B cell (primary cell): ENCODE results near the gene QSER1. TPM values are rescaled to one million over a fixed set of nuclear protein-coding genes. Genes with fewer than 3 reads are reported as not detected.

Experiments
- ATAC-seq: fragments of 200-7000 bp; cut with Tn5 transposase; one replicate; pipeline ENCODE4 v1.10.0; 2021; ENCODE audit warnings: low read depth, mild to moderate bottlenecking, moderate number of reproducible peaks, moderate library complexity
- CTCF ChIA-PET: fragments of 350-600 bp; sonication (Branson Sonifier 250); formaldehyde crosslinking; loops from one replicate; lab custom pipeline; 2021; ENCODE audit warnings: antibody characterized with exemption, inconsistent platforms; lab: Charles Lee
- POLR2A ChIA-PET: fragments of 350-600 bp; sonication (Branson Sonifier 250); formaldehyde crosslinking; loops from one replicate; lab custom pipeline; 2021; ENCODE audit warnings: antibody characterized with exemption; lab: Charles Lee
- DNase-seq: peaks from one replicate; pipeline ENCODE4 v3.0.0; 2013
- H2AFZ ChIP-seq: 2 replicates; pipeline ENCODE4 v1.6.1; 2012; ENCODE audit warnings: mild to moderate bottlenecking, low read depth, low read length; ENCODE audit not compliant: insufficient read depth, poor library complexity, severe bottlenecking
- H3K27ac ChIP-seq, 2 donors: 1 replicate in 1 of 2; 2 replicates in 1 of 2; pipeline ENCODE4 v1.5.1; 2012 to 2013; ENCODE audit warnings: low read length in 2 of 2, mild to moderate bottlenecking in 2 of 2, moderate library complexity in 1 of 2
- H3K27me3 ChIP-seq, 4 experiments: fragments of 200-600 bp in 1 of 4; sonication (generic) in 1 of 4; replicated peaks in 1 of 4; 1 replicate in 2 of 4; 2 replicates in 2 of 4; pipeline versions ENCODE4 v1.6.1 to v1.7.0; 2013 to 2016; ENCODE audit warnings: low read length in 3 of 4, mild to moderate bottlenecking in 2 of 4, mixed read lengths in 1 of 4, moderate library complexity in 1 of 4; ENCODE audit not compliant: insufficient read depth in 4 of 4, control insufficient read depth in 3 of 4; ENCODE audit errors: control extremely low read depth in 1 of 4
- H3K36me3 ChIP-seq, 2 experiments: replicated peaks in 1 of 2; 1 replicate in 1 of 2; 2 replicates in 1 of 2; pipeline versions ENCODE4 v1.6.1 to v1.7.1; 2013; ENCODE audit warnings: low read length in 1 of 2; ENCODE audit not compliant: insufficient read depth in 2 of 2, control insufficient read depth in 1 of 2; ENCODE audit errors: control extremely low read depth in 1 of 2, extremely low read depth in 1 of 2
- H3K4me1 ChIP-seq, 2 donors: fragments of 200-600 bp in 1 of 2; sonication (generic) in 1 of 2; 1 replicate in 1 of 2; 2 replicates in 1 of 2; pipeline versions ENCODE4 v1.5.1 to v1.6.1; 2013 to 2017; ENCODE audit warnings: low read length in 2 of 2; ENCODE audit not compliant: control insufficient read depth in 2 of 2, insufficient read depth in 2 of 2
- H3K4me2 ChIP-seq: replicated peaks from 2 replicates; pipeline ENCODE3; 2012; ENCODE audit warnings: mild to moderate bottlenecking, low read depth, low read length; ENCODE audit not compliant: poor library complexity, severe bottlenecking
- H3K4me3 ChIP-seq, 5 experiments: fragments of 200-600 bp in 1 of 5; sonication (generic) in 1 of 5; 1 replicate in 3 of 5; 2 replicates in 2 of 5; pipeline versions ENCODE4 v1.5.1 to v1.7.0; 2011 to 2016; ENCODE audit warnings: low read length in 4 of 5, mild to moderate bottlenecking in 4 of 5, low read depth in 2 of 5, control low read depth in 1 of 5, moderate library complexity in 1 of 5; ENCODE audit not compliant: insufficient read depth in 1 of 5; ENCODE audit errors: control extremely low read depth in 1 of 5, extremely low read depth in 1 of 5
- H3K79me2 ChIP-seq: fragments of 200-600 bp; sonication (generic); one replicate; pipeline ENCODE4 v1.6.0; 2016; ENCODE audit warnings: low read length; ENCODE audit not compliant: control insufficient read depth, insufficient read depth
- H3K9ac ChIP-seq: fragments of 200-600 bp; sonication (generic); 2 replicates; pipeline ENCODE4 v1.6.1; 2017; ENCODE audit warnings: mild to moderate bottlenecking, low read length, moderate library complexity
- H3K9me3 ChIP-seq, 3 donors: one replicate each; pipeline versions ENCODE4 v1.6.1 to v1.7.1; 2013; ENCODE audit warnings: low read length in 2 of 3; ENCODE audit not compliant: control insufficient read depth in 2 of 3, insufficient read depth in 1 of 3; ENCODE audit errors: control extremely low read depth in 1 of 3
- H4K20me1 ChIP-seq: 2 replicates; pipeline ENCODE4 v1.6.0; 2012; ENCODE audit warnings: mild to moderate bottlenecking, low read length; ENCODE audit not compliant: insufficient read depth, control insufficient read depth, poor library complexity, severe bottlenecking
- H3K27ac Mint-ChIP-seq: one replicate; pipeline ENCODE4 v1.8.0; 2021; ENCODE audit warnings: mixed read lengths
- H3K27me3 Mint-ChIP-seq: one replicate; pipeline ENCODE4 v1.8.0; 2021; ENCODE audit warnings: mixed read lengths
- H3K4me1 Mint-ChIP-seq: one replicate; pipeline ENCODE4 v1.8.0; 2021; ENCODE audit warnings: mixed read lengths
- H3K4me3 Mint-ChIP-seq: one replicate; pipeline ENCODE4 v1.8.0; 2021; ENCODE audit warnings: mixed read lengths
- H3K9me3 Mint-ChIP-seq: one replicate; pipeline ENCODE4 v1.8.0; 2022; ENCODE audit warnings: mixed read lengths; ENCODE audit not compliant: insufficient read depth
- EZH2 ChIP-seq: IDR thresholded peaks from 2 replicates; pipeline ENCODE4 v1.6.1; 2012; ENCODE audit warnings: borderline replicate concordance, low read depth, mild to moderate bottlenecking, moderate library complexity, low read length; ENCODE audit not compliant: insufficient read depth, poor library complexity, severe bottlenecking
- WGBS: methylation state at CpG from one replicate; pipeline ENCODE4 v1.1.5; 2013; ENCODE audit warnings: missing lambda C conversion rate; ENCODE audit not compliant: insufficient coverage; 5-methylcytosine and 5-hydroxymethylcytosine counted together
- intact Hi-C: fragments of 100-400 bp; cut with micrococcal nuclease; formaldehyde crosslinking; loops from one replicate; pipeline ENCODE4 v1.10.0; 2022
- polyA plus RNA-seq: library from polyadenylated mRNA; depleted of rRNA; stranded (reverse); fragments of >200 nt; gene quantifications from 2 replicates; pipeline ENCODE4 v1.2.3, GENCODE V29; 2012
- total RNA-seq, 2 donors: library from RNA; stranded (reverse); fragments of 120-200 nt in 1 of 2; gene quantifications; 1 replicate in 1 of 2; 2 replicates in 1 of 2; pipeline versions ENCODE4 v1.2.3 to v1.2.4, GENCODE V29; 2013 to 2022
- TF ChIP-seq, protein P1 (sequence below): fragments of 200-600 bp; IDR thresholded peaks from one replicate; pipeline ENCODE4 v1.8.0; 2022; ENCODE audit warnings: antibody characterized with exemption, mild to moderate bottlenecking

Gene QSER1
- total and polyA plus RNA-seq, 2 donors (not counting 1 experiment from before 2014, with no cell fraction given): 2.5 to 23.1 TPM

DNA sequence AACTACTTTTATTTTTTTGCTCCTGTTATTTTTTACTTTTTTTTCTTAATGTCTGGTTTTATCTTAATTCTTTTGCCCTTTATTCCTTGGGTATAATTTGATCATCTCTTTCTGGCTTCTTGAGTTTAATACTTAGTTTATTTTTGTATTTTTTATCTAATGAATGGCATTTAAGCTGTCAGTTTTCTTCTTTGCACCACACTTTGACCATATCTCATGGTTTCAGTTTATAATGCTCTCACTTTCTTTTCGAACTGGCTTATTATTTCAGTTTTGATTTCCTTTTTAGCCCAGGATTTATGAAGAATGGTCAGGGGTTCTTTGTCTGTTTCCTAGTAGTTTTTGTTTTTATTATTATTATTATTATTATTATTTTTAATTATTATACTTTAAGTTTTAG, 48.3 kb downstream of the QSER1 start:
- ATAC-seq (no peak), DNase-seq (no peak)
- no peak overlapping the region for H3K27ac Mint-ChIP-seq
- no peak overlapping the region for H3K4me3 Mint-ChIP-seq
- peaks cover 19% of the 10 kb centered on the region for H3K4me1 Mint-ChIP-seq
- H3K9ac ChIP-seq: no peak overlapping the region
- H3K4me2 ChIP-seq: no peak overlapping the region
- TF ChIP-seq, protein P1, sequence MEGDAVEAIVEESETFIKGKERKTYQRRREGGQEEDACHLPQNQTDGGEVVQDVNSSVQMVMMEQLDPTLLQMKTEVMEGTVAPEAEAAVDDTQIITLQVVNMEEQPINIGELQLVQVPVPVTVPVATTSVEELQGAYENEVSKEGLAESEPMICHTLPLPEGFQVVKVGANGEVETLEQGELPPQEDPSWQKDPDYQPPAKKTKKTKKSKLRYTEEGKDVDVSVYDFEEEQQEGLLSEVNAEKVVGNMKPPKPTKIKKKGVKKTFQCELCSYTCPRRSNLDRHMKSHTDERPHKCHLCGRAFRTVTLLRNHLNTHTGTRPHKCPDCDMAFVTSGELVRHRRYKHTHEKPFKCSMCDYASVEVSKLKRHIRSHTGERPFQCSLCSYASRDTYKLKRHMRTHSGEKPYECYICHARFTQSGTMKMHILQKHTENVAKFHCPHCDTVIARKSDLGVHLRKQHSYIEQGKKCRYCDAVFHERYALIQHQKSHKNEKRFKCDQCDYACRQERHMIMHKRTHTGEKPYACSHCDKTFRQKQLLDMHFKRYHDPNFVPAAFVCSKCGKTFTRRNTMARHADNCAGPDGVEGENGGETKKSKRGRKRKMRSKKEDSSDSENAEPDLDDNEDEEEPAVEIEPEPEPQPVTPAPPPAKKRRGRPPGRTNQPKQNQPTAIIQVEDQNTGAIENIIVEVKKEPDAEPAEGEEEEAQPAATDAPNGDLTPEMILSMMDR: no peak
- no peak for TF ChIP-seq EZH2
- H4K20me1 ChIP-seq: no peaks in the 10 kb centered on the region
- no peak overlapping the region for H3K4me3 ChIP-seq
- no peaks in the 10 kb centered on the region for H3K4me1 ChIP-seq
- no peaks in the 10 kb centered on the region for H3K9me3 ChIP-seq
- peaks cover 4 to 8% of the 10 kb centered on the region in 2 experiments for H3K36me3 ChIP-seq
- H3K9me3 Mint-ChIP-seq: no peaks in the 10 kb centered on the region
- CTCF ChIA-PET: interaction anchor here (0.7 kb wide), 1 partner anchor 55 kb away, joined by 3 read pairs; no protein-coding TSS in a partner anchor
- no peak overlapping the region for H3K27ac ChIP-seq
- POLR2A ChIA-PET: no interaction called here
- WGBS: no CpG with 5 or more reads among the region's 1 CpG
- H3K27me3 Mint-ChIP-seq: no peaks in the 10 kb centered on the region
- no peak overlapping the region for H2AFZ ChIP-seq
- H3K27me3 ChIP-seq: no peaks in the 10 kb centered on the region
- H3K79me2 ChIP-seq: no peaks in the 10 kb centered on the region
- intact Hi-C loops: no loop called here

DNA sequence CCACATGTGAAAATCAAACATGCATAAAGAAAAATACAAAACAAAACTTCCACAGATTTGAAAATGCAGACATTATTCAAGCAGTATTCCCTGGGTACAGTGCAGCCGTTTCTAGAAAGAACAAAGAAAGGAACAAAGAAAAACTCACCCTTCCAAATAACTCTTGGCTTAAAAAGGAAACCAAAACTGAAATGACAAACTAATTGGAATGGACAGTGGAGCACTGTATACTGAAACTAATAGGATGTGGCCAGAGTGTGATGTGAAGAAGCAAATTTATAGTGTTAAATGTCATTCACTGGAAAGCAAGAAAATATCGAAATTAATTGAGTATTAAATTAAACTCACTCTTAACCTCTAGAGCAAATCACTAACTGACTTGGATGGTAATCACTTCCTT, 55.4 kb downstream of the QSER1 start:
- Histone ChIP-seq H3K36me3 (no peaks in the 10 kb centered on the region), H3K9me3 (peaks cover 0 to 5% (median 3%) of the 10 kb centered on the region in 3 donors), H3K4me1 (no peaks in the 10 kb centered on the region), H3K4me3 (no peak overlapping the region), H3K79me2 (no peaks in the 10 kb centered on the region), H2AFZ (no peak overlapping the region), H3K27me3 (no peaks in the 10 kb centered on the region), H3K27ac (no peak overlapping the region), H4K20me1 (no peaks in the 10 kb centered on the region), H3K4me2 (no peak overlapping the region), H3K9ac (no peak overlapping the region)
- intact Hi-C loops: no loop called here
- no peak overlapping the region for H3K27ac Mint-ChIP-seq
- no peak overlapping the region for H3K4me3 Mint-ChIP-seq
- DNase-seq (no peak), ATAC-seq (no peak)
- H3K4me1 Mint-ChIP-seq: no peaks in the 10 kb centered on the region
- ChIA-PET CTCF (no interaction called here), POLR2A (no interaction called here)
- WGBS: no CpG with 5 or more reads among the region's 2 CpGs
- TF ChIP-seq, protein P1: no peak
- no peak for TF ChIP-seq EZH2
- peaks cover 4% of the 10 kb centered on the region for H3K9me3 Mint-ChIP-seq
- H3K27me3 Mint-ChIP-seq: no peaks in the 10 kb centered on the region
